ENCODE data around the gene CLDN11.

CLDN11 gene

GRCh38 chr3:170473358-170473757 is 54.7 kb downstream of the CLDN11 start:
- no peak for DNase-seq

DNA sequence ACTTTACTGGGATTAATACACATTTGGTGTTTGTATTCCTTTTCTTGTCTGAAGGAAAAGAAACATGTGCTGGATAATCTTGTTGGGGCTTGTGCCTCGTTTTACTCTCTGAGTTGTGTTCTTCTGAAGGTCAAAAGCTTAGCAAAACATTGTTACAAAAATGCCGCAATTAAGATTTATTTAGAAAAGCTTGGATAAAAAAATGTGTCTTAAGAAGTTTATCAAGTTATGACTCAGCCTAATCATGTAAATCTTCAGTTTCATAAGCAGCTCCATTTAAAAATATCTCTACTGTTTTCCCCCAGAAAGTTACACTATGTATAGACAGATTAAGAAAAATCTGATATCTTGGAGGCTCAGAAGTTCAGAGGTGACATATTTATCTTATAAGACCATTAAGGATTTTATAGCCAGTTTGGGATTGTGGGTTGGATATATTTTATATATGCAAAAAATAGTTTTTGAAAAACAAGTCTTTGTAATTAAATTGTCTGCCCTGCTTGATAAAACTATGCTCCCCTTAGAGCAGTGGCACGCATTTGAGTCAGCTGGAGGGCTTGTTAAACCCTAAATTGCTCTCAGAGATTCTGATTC is 56.5 kb downstream of the CLDN11 start:
- no peak for DNase-seq

DNA sequence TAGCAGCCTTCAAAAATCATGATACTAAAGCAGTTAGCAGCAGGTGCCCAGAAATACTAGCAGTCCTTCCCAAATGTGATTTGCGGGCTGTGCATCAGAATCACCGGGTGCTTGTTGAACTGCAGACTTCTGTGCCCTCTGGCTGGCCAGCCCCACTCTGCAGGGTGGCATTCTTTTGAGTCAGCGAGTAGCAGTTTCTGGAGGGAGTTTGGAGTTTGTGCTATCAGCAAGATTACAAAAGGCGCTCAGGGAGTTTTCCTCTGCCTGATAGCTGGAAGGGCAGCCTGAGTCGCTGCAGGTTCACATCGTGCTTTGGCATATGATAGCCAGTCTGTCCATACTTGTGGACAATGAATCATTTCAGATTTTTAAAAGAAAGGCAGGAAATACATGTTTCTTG is 57.6 kb downstream of the CLDN11 start:
- DNase-seq, result peak; percentile 41

- no peak for DNase-seq
Measured at GRCh38 chr3:170477395-170477794, 58.7 kb downstream of the CLDN11 start.

DNA sequence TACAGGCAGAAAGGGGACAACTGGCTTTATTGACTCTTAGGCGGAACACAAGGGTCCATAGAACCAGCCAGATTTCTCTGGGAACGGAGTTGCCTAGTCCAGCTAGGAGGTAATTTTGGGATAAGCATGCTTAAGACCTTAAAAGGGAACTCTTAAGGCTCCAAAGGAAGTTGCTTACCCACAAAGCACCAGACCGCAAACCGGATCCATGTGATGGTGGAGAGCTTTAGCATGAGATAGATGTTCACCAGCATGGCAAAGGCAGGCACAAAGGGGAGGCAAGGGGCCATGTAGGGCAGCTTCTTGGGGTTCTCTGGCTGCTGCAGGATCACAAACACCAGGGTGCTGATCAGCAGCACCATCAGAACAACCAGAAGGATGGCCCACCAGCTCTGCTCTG is 61.4 kb downstream of the CLDN11 start:
- no peak for DNase-seq

DNA sequence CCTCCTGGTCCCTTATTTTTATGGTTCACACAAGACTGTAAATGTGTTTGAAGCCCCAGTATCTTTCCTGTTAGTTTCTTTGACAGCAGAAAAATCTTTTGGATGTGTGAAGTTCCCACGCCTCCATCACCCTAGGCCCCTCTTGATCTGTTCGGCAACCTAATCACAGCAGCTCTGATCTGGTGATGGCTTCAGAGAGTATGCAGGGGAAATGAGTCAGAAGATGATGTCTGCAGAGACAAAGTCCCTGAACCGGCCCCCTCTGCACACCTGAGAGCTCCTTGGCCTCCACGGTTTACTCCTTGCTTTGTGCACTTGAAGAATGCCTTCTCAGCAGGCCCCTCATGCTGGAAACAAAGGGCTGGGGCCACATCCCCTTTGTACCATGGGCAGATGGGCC is 63.5 kb downstream of the CLDN11 start:
- DNase-seq, result no peak

- DNase-seq, result no peak
Measured at GRCh38 chr3:170483485-170484262, 65.0 kb downstream of the CLDN11 start.

Measured in T1000 (cell line).